GM12878 (cell line): Measurements from ENCODE around the gene TMPRSS3. TPM values are rescaled to one million over a fixed set of nuclear protein-coding genes. Genes with fewer than 3 reads are reported as not detected.
A peak's percentile ranks its signal among the peaks of the same experiment; 100 is the strongest.

Source experiments
- ATF2 ChIP-seq: IDR thresholded peaks from 2 replicates; pipeline ENCODE4 v1.6.1; 2012; ENCODE audit warnings: low read length, inconsistent platforms
- ATF7 ChIP-seq: fragments of 450-650 bp; IDR thresholded peaks from 2 replicates; pipeline ENCODE4 v1.6.1; 2016; ENCODE audit warnings: low read depth, mild to moderate bottlenecking
- BACH1 ChIP-seq: fragments of 450-650 bp; IDR thresholded peaks from 2 replicates; pipeline ENCODE4 v1.6.1; 2017; ENCODE audit warnings: mild to moderate bottlenecking, borderline replicate concordance
- BCL3 ChIP-seq: IDR thresholded peaks from 2 replicates; pipeline ENCODE4 v1.6.1; 2011; ENCODE audit warnings: borderline replicate concordance, low read depth, mild to moderate bottlenecking, moderate library complexity, low read length; ENCODE audit not compliant: insufficient read depth, poor library complexity, severe bottlenecking
- BCLAF1 ChIP-seq: fragments of 450-650 bp; IDR thresholded peaks from 2 replicates; pipeline ENCODE4 v1.6.1; 2017; ENCODE audit warnings: antibody characterized with exemption, mild to moderate bottlenecking, moderate library complexity
- CBX5 ChIP-seq: sonication (generic); IDR thresholded peaks from 2 replicates; pipeline ENCODE4 v1.6.1; 2016; ENCODE audit warnings: low read depth, moderate library complexity, mild to moderate bottlenecking, inconsistent platforms
- E2F4 ChIP-seq: IDR thresholded peaks from 2 replicates; pipeline ENCODE4 v1.6.1; 2012; ENCODE audit warnings: low read depth, low read length, improper control_type of control experiment
- JUND ChIP-seq: IDR thresholded peaks from 2 replicates; pipeline ENCODE4 v1.6.1; 2012; ENCODE audit warnings: low read depth, mild to moderate bottlenecking, low read length, improper control_type of control experiment, moderate library complexity
- MTA2 ChIP-seq: fragments of 450-650 bp; IDR thresholded peaks from 2 replicates; pipeline ENCODE4 v1.6.1; 2016; ENCODE audit warnings: low read depth, mild to moderate bottlenecking, moderate library complexity
- NFYA ChIP-seq: IDR thresholded peaks from 2 replicates; pipeline ENCODE4 v1.6.1; 2011; ENCODE audit warnings: low read depth, mild to moderate bottlenecking, low read length, improper control_type of control experiment, borderline replicate concordance
- NRF1 ChIP-seq: conservative IDR thresholded peaks from 2 replicates; pipeline ENCODE4 v1.6.1; 2011; ENCODE audit warnings: mild to moderate bottlenecking, low read depth, low read length, improper control_type of control experiment
- STAT3 ChIP-seq: IDR thresholded peaks from 2 replicates; pipeline ENCODE4 v1.6.1; 2011; ENCODE audit warnings: low read depth, low read length, improper control_type of control experiment
- TCF7 ChIP-seq: IDR thresholded peaks from 2 replicates; pipeline ENCODE4 v1.6.1; 2014; ENCODE audit warnings: antibody characterized with exemption, borderline replicate concordance
- ZBTB11 ChIP-seq: fragments of 450-650 bp; formaldehyde crosslinking; IDR thresholded peaks from 2 replicates; pipeline ENCODE4 v1.5.0; 2022; ENCODE audit warnings: mild to moderate bottlenecking, missing genetic modification characterization
- polyA plus RNA-seq, 11 experiments: library from polyadenylated mRNA; depleted of rRNA in 4 of 11; unstranded in 6 of 11; stranded (reverse) in 5 of 11; fragments of >200 nt; fragmentation: Nextera tagmentation in 4 of 11; fragmentation: Illumina TruSeq in 1 of 11; extraction: Ambion mirVana in 4 of 11; extraction: Trizol in 1 of 11; gene quantifications; 1 replicate in 1 of 11; 2 replicates in 10 of 11; pipeline versions ENCODE4 v1.2.1 to v1.2.3, GENCODE V29; 2011 to 2016; ENCODE audit warnings: inconsistent platforms in 2 of 11, missing spikeins in 2 of 11, low read depth in 1 of 11
- total RNA-seq, 4 experiments: library from RNA; depleted of rRNA in 3 of 4; stranded (reverse); fragments of >200 nt in 3 of 4; fragmentation: Illumina TruSeq in 1 of 4; extraction: Trizol in 1 of 4; gene quantifications; 2 replicates each; pipeline versions ENCODE4 v1.2.1 to v1.2.3, GENCODE V29; 2013 to 2021

TMPRSS3 gene
- total and polyA plus RNA-seq, 10 of the 15 experiments (the other 5 are each of a cell fraction or from before 2014, with no cell fraction given): 0.51 to 1.5 (median 0.82) TPM; not detected in 1

GRCh38 chr21:42423197-42423675 lies 27.4 kb upstream of the TMPRSS3 start (continued):
- no peak for TF ChIP-seq E2F4
- no peak for TF ChIP-seq NFYA
- TF ChIP-seq BACH1: no peak; the same call in 1 of the 2 replicates
- no peak for TF ChIP-seq CBX5
- TF ChIP-seq NRF1: no peak
- TF ChIP-seq MTA2: peak; percentile 65; the same call in 1 of the 2 replicates
- TF ChIP-seq BCLAF1: no peak
- TF ChIP-seq STAT3: no peak
- TF ChIP-seq TCF7: peak; percentile 23; the same call in 1 of the 2 replicates
- TF ChIP-seq JUND: 0 out of 2 replicates have a peak, but pooled peaks have one; percentile 43
- peak; percentile 82 for TF ChIP-seq ATF7
- no peak for TF ChIP-seq ZBTB11 (CRISPR knock-in tag)
- no peak for TF ChIP-seq ATF2
- peak; percentile 81 for TF ChIP-seq BCL3
- TF ChIP-seq, all 136 proteins: peak for 35
